Measurements from ENCODE around the gene SOCS1.

GRCh38 chr16:11262915-11263314 is 6.9 kb upstream of the SOCS1 start:
- TF ChIP-seq POLR2AphosphoS5 (IDR thresholded peaks at IDR 0.05) (no peak), CTCF (IDR thresholded peaks at IDR 0.05 in 8 of 11, conservative IDR thresholded peaks at IDR 0.05 in 3 of 11) (no peak)
